Gastrocnemius medialis (tissue), 4 donors: ENCODE measurements around the gene SYNDIG1L.

Experiments
- POLR2A ChIP-seq, 2 donors: fragments of 450-650 bp; IDR thresholded peaks; one replicate each; pipeline ENCODE4 v1.6.1; 2017; ENCODE audit warnings: antibody characterized with exemption in 2 of 2, mild to moderate bottlenecking in 2 of 2, moderate library complexity in 2 of 2
- TF ChIP-seq, protein P1 (sequence below), 5 experiments: fragments of 450-650 bp in 3 of 5; fragments of 200-600 bp in 2 of 5; sonication (generic) in 2 of 5; IDR thresholded peaks in 4 of 5; conservative IDR thresholded peaks in 1 of 5; 1 replicate in 4 of 5; 2 replicates in 1 of 5; pipeline ENCODE4 v1.5.1; 2016 to 2019; ENCODE audit warnings: antibody characterized with exemption in 5 of 5, mild to moderate bottlenecking in 3 of 5, moderate library complexity in 3 of 5

DNA sequence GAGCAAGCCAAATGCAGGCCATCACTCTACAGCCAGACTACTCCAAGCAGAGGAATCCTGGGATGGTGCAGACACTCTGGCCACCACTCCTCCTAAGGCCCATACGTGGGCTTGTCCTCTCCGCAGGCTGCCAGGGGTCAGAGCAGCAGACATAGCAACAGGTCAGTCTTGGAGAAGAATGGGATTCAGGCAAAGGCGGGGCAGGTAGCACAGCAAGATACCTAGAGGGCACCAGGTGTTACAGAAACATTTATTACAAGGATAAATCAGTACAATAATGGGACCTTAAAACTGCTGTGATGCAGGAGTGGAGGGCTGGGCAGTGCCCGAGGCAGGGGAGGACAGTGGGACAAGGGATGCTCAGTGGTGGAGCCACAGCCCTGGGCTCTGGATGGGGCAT, 20.3 kb downstream of the SYNDIG1L start:
- TF ChIP-seq, protein P1, sequence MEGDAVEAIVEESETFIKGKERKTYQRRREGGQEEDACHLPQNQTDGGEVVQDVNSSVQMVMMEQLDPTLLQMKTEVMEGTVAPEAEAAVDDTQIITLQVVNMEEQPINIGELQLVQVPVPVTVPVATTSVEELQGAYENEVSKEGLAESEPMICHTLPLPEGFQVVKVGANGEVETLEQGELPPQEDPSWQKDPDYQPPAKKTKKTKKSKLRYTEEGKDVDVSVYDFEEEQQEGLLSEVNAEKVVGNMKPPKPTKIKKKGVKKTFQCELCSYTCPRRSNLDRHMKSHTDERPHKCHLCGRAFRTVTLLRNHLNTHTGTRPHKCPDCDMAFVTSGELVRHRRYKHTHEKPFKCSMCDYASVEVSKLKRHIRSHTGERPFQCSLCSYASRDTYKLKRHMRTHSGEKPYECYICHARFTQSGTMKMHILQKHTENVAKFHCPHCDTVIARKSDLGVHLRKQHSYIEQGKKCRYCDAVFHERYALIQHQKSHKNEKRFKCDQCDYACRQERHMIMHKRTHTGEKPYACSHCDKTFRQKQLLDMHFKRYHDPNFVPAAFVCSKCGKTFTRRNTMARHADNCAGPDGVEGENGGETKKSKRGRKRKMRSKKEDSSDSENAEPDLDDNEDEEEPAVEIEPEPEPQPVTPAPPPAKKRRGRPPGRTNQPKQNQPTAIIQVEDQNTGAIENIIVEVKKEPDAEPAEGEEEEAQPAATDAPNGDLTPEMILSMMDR (IDR thresholded peaks at IDR 0.05 in 4 of 5, conservative IDR thresholded peaks at IDR 0.05 in 1 of 5): no peak
- TF ChIP-seq POLR2A (IDR thresholded peaks at IDR 0.05): no peak
